ENCODE measurements around the gene ZDHHC11.

- no peak for TF ChIP-seq TAF1 (IDR thresholded peaks at IDR 0.05; ENCODE audit: borderline replicate concordance, insufficient read depth, low read length)
- TF ChIP-seq SIN3A (IDR thresholded peaks at IDR 0.05; ENCODE audit: borderline replicate concordance, insufficient read depth, low read length): no peak
- no peak for TF ChIP-seq POLR2AphosphoS5 (IDR thresholded peaks at IDR 0.05; ENCODE audit: low read depth, low read length)
- no peak for TF ChIP-seq REST (IDR thresholded peaks at IDR 0.05; ENCODE audit: insufficient read depth in 1 of 2, low read depth in 2 of 2, low read length in 2 of 2)
- TF ChIP-seq FOXP2 (optimal IDR thresholded peaks at IDR 0.05; ENCODE audit: borderline replicate concordance, extremely low read depth, extremely low read length, insufficient read depth): no peak
Measured at GRCh38 chr5:854966-855743, 4.4 kb upstream of the ZDHHC11 start.
